GM18907 (cell line): ENCODE results near the gene PTPRN2.
A peak's percentile ranks its signal among the peaks of the same experiment; 100 is the strongest.
"Not testable (repeated sequence)": the region's sequence is repeated elsewhere in the genome, so short reads cannot be mapped to it uniquely, and the experiment has no call there.

Experiments used
- ATAC-seq: cut with Tn5 transposase; IDR thresholded peaks from one replicate; pipeline ENCODE4 v1.9.1; 2021; ENCODE audit warnings: mild to moderate bottlenecking, moderate library complexity; ENCODE audit not compliant: unreplicated experiment

PTPRN2 gene

GRCh38 chr7:158587162-158588084, at the start of gene PTPRN2:
Gene PTPRN2, minus strand, starts transcription at chr7:158587823.
- ATAC-seq = peak; percentile 65

DNA sequence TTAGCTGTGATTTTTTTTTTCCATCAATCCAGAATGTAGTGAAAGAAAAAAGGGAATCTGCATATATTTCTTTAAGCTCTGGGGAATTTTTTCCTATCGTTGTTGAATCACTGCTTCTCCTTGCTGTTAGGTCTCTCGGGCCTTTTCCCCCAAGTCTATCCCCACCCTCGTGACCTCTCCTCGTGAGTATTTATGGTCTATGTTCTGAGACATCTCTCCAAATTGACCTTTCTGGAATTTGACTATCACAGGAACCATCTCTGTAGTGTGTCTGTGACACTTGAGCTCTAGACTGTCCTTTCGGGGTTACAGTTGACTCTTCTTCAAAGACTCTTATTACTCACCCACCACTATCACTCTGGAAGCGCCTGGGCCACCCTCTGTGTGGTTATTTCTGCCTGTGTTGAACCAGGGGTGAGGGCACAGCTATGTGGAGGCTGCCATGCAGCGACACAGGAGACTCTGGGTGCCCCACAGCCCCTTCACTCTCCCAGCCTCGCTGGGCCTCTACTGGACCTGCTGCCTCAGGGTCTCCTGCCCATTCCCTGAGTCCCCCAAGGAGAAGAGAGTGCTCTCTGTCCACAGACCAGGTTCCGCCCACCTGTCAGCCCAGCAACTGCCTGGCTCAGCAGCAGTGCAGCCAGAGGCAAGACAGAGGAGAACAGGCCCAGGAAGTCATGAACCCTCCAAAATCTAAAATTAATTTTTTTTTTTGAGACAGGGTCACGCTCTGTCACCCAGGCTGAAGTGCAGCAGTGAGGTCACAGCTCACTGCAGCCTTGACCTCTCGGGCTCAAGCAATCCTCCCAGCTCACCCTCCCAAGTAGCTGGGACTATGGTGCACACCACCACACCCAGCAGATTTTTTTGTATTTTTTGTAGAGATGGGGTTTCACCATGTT, 45.7 kb upstream of the PTPRN2 start:
- ATAC-seq = peak; percentile 71

DNA sequence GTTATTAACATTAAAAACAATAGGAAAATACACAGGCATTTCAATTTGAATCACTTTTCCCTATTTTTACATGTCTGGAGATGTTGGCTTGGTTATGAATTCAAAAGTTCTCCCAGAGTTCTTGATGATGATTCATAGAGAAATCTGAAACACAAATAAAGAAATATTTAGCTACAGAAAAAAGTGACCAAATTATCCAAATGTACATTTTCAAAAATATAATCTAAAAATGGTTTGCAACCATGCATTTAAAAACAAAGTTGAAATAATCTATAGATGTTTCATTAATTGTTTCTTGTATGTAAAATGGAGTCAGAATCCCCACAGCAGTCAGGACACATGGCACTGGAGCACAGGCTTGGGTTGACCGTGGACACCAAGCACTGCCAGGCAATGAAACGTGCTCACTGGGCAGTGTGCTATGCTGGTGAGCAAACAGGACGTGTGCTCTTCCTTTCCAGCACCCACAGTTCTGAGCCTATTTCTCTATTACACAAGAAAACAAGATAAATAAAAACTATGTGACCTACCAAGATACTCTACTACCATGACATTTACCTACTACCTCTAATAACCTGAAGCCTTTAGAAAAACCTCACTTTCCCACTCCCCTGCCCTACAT, 44.1 kb upstream of the PTPRN2 start:
- no peak for ATAC-seq

GRCh38 chr7:158626289-158626688, 38.7 kb upstream of the PTPRN2 start:
- ATAC-seq = not testable (repeated sequence)

- no peak for ATAC-seq
Observed at GRCh38 chr7:158623241-158623640, 35.6 kb upstream of the PTPRN2 start.

- ATAC-seq = no peak
Observed at GRCh38 chr7:158620839-158621441, 33.3 kb upstream of the PTPRN2 start.

DNA sequence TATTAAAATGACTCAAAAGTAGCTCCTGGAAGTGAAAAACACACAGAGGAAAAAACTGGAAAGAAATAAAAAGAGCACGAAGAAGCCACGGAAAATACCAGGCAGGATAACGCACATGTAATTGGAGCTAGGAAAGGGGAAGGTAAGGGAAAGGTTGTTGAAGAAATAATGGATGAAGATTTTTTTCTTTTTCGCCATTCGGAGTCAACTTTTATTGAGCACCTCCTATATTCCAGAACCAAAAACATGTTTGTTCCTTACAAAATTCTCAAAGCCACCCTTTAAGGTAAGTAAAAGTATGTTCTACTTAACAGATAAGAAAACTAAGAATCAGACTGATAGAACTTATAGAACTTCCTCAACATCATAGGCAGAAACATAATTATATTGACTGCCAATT, 32.8 kb upstream of the PTPRN2 start:
- ATAC-seq = no peak

- no peak for ATAC-seq
Observed at GRCh38 chr7:158618745-158619140, 31.1 kb upstream of the PTPRN2 start.

DNA sequence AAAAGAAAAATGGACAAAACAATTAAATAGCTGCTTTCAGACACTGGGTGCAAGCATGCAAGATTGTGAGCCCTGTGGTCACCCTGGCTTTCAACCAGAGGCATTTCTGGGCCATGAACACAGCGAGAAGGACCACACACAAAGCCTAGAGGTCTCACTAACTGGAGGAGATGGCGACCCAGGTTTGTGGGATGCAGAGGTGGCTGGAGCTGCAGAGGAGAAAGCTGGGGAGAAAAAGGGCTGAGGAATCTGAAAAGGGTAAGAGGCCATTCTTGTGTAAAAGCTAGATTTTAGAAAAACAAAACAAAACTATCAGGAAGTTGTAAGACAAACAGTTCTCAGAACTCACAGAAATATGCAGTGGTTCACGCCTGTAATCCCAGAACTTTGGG, 30.1 kb upstream of the PTPRN2 start:
- no peak for ATAC-seq

DNA sequence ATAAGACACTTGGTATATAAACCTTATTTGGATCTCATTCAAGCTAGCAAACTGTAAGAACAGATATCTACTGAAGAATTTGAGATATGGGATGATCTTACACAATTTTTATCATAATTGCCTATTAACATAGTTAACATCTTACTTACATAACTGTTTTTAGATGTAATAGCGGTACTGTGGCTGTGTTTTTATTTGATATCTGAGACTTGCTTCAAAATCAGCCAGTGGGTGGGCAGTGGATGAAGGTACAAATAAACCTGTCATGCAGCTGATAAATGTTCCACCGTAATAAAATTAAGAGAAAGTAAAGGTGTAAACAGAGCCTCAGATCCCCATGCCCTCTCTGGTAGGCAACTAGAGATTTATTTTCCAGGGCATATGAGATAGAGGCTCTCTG, 28.4 kb upstream of the PTPRN2 start:
- no peak for ATAC-seq

- no peak for ATAC-seq
Observed at GRCh38 chr7:158614700-158615099, 27.1 kb upstream of the PTPRN2 start.

DNA sequence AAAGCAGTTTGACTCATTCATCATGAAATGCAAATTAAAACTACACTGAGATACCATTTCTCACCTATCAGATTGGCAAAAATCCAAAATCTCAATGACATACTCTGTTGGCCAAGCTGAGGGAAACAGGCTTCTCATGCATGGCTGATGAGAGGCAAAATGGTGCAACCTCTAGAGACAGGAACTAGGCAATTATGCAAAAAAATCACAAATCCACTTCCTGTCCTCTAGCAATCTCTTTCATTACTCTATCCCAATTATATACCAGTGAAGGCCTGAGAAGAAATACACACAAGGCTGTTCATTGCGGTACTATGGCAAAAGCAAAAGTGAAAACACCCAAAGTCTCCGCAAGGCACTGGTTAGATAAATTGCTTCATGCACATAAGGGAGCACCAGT, 25.9 kb upstream of the PTPRN2 start:
- peak; percentile 92 for ATAC-seq

DNA sequence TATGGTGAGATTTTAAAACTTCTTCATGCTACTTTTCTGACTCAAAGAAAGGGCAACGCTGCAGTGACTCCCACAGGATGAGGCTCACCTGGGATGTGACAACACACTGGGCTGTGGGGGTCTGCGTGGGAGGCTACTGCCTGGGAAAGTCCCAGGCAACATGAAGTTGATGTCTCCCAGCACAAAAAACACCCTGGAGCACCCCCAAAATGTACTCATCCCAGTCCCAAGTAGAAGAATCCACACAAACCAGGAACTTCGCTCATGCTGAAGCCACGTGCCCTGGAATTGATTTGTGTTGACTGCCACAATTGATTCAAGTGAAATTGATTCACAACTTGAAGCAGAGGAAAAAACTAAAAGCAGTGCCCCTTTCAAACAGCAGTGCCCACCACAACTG, 24.9 kb upstream of the PTPRN2 start:
- no peak for ATAC-seq

DNA sequence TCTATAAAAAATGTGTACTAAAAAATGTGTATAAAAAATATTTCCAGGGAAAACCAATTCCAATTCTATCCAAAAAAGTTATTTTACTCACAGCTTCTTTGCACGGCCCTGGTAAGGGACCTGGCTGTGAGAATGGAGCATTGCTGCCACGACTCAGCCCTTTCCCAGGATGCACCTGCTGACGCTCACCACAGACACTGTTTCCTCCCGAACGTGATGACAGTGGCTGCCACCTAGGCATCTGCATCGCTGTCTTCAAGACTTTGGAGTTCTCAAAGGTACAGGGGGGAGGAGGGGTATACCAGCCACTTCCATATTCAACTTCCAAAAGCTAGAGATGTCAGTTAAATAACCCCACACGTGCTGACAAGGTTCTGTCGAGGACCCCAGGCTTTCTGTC, 23.9 kb upstream of the PTPRN2 start:
- ATAC-seq = no peak

DNA sequence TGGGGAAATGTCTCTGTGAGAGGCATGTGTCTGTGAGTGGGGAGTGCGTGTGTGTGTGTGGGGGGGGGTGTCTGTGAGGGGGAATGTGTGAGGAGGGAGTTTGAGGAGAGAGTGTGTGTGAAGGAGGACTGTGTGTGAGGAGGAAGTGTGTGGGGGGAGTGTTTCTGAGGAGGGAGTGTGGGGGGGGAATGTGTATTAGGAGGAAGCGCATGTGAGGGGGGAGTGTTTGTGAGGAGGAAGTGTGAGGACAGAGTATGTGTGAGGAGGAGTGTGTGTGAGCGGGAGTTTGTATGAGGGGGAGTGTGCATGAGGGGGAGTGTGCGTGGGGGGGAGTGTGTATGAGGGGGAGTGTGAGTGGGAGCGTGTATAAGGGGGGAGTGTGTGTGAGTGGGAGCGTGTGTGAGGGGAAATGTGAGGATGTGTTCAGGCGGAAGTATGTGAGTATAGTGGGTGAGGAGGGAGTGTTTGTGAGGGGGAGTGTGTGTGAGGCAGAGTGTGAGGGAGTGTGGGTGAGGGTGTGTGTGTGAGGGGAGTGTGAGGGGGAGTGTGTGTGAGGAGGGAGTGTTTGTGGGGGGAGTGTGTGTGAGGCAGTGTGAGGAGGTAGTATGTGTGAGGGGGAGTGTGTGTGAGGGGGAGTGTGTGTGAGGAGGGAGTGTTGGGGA, 21.8 kb upstream of the PTPRN2 start:
- ATAC-seq = no peak

DNA sequence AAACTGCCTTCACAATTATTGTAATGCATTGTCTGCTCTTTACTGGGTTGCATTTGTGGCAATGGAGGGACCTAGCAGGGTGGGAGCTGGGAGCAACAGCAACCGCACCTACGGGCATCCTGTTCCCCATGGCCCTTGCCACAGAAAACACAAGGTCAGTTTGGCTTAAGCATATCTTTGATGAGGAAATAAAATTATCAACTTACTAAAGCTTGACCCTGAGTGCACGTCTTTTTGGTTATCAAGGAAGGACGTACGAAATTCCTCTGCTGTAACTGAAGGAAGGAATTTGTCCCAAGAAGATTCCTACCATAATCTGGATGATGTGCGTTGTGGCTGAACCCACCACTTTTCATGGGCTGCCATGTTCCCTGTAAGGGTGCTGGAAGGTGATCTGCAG, 19.9 kb upstream of the PTPRN2 start:
- no peak for ATAC-seq

- ATAC-seq = no peak
Observed at GRCh38 chr7:158606671-158607424, 19.2 kb upstream of the PTPRN2 start.

DNA sequence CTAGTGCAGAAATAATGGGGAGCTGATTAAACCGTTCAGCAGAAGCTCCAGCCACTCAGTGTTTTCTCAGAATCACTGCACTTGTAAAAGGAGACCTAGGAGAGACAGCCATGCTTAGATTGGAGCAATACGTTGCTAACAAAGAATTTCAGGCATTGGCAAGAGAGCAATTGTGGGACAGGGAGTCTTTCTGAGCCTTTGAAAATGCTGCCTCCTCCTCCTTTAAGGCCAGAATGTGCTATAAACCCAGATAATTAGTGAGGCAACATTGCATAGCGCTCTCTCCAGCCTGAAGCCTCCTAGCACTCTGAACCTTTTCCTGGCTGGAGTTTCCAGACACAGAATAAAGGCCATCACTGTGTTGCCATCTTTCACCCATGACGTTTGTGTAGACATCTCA, 18.5 kb upstream of the PTPRN2 start:
- ATAC-seq = no peak
